HepG2 (cell line): ENCODE results near the gene GLI3. TPM values are rescaled to one million over a fixed set of nuclear protein-coding genes. Genes with fewer than 3 reads are reported as not detected.

ENCODE experiments used
- ATAC-seq: fragments of 200-7000 bp; cut with Tn5 transposase; 3 replicates; pipeline ENCODE4 v1.9.1; 2020; ENCODE audit warnings: mild to moderate bottlenecking, moderate library complexity
- BruUV-seq: library from RNA; stranded (reverse); fragments of 400-500 nt; replicated peaks from 2 replicates; lab custom pipeline; 2021; lab: Mats Ljungman, UMichigan
- CTCF ChIA-PET: fragments of 300-600 bp; formaldehyde crosslinking; extraction: SDS; loops from one replicate; lab custom pipeline; 2021; ENCODE audit warnings: low total read pairs, inconsistent platforms, low intra/inter-chr PET ratio; lab: Yijun Ruan, JAX
- POLR2A ChIA-PET: fragments of 350-600 bp; sonication (Branson Sonifier 250); formaldehyde crosslinking; loops from one replicate; lab custom pipeline; 2020; ENCODE audit warnings: antibody characterized with exemption, inconsistent platforms; lab: Yijun Ruan, JAX
- DNase-seq: peaks from one replicate; pipeline ENCODE4 v3.0.0-alpha.2; 2015; ENCODE audit warnings: low spot score
- FAIRE-seq: peaks from 3 replicates; lab custom pipeline; 2011; peaks lifted over from hg19 to GRCh38; lab: Jason Lieb, UNC
- H2AFZ ChIP-seq: one replicate; pipeline ENCODE4 v1.6.1; 2011; ENCODE audit warnings: low read length, inconsistent platforms
- H3K27ac ChIP-seq: fragments of 300-600 bp; 3 replicates; pipeline ENCODE4 v1.8.0; 2011; ENCODE audit warnings: mixed run types, mild to moderate bottlenecking, mixed read lengths, low read length, inconsistent platforms; ENCODE audit not compliant: insufficient read depth; ENCODE audit errors: extremely low read length
- H3K27me3 ChIP-seq, 2 experiments: fragments of 200-600 bp in 1 of 2; 2 replicates in 1 of 2; 3 replicates in 1 of 2; pipeline versions ENCODE4 v1.6.0 to v1.8.0; 2011; ENCODE audit warnings: low read length in 2 of 2, mild to moderate bottlenecking in 2 of 2, moderate library complexity in 2 of 2, inconsistent platforms in 1 of 2; ENCODE audit not compliant: insufficient read depth in 2 of 2, control insufficient read depth in 1 of 2
- H3K36me3 ChIP-seq, 2 experiments: fragments of 200-600 bp in 1 of 2; replicated peaks in 1 of 2; 2 replicates in 1 of 2; 3 replicates in 1 of 2; pipeline versions ENCODE4 v1.5.1 to v1.8.0; 2011; ENCODE audit warnings: low read length in 2 of 2, inconsistent platforms in 1 of 2; ENCODE audit not compliant: insufficient read depth in 2 of 2, control insufficient read depth in 1 of 2
- H3K4me1 ChIP-seq: 2 replicates; pipeline ENCODE4 v1.5.1; 2012; ENCODE audit warnings: low read length, inconsistent platforms; ENCODE audit not compliant: insufficient read depth
- H3K4me2 ChIP-seq: 2 replicates; pipeline ENCODE4 v1.6.0; 2011; ENCODE audit warnings: low read depth, low read length, inconsistent platforms
- H3K4me3 ChIP-seq, 3 experiments: fragments of 200-600 bp in 1 of 3; sonication (generic), shearing (Covaris generic) in 1 of 3; replicated peaks in 1 of 3; 2 replicates each; pipeline ENCODE4 v1.5.1; 2011 to 2016; ENCODE audit warnings: low read length in 3 of 3, inconsistent platforms in 2 of 3, low read depth in 2 of 3, mild to moderate bottlenecking in 2 of 3, control low read depth in 1 of 3, mixed read lengths in 1 of 3; ENCODE audit not compliant: insufficient read depth in 1 of 3
- H3K79me2 ChIP-seq: one replicate; pipeline ENCODE4 v1.6.1; 2011; ENCODE audit warnings: low read length, inconsistent platforms; ENCODE audit not compliant: insufficient read depth
- H3K9ac ChIP-seq: 2 replicates; pipeline ENCODE4 v1.6.0; 2011; ENCODE audit warnings: mild to moderate bottlenecking, low read depth, low read length, inconsistent platforms; ENCODE audit not compliant: insufficient read depth
- H3K9me3 ChIP-seq: 2 replicates; pipeline ENCODE4 v1.5.1; 2012; ENCODE audit warnings: mild to moderate bottlenecking, low read length
- H4K20me1 ChIP-seq: 2 replicates; pipeline ENCODE4 v1.6.0; 2011; ENCODE audit warnings: inconsistent platforms, mild to moderate bottlenecking, low read length, moderate library complexity; ENCODE audit not compliant: insufficient read depth
- AHR ChIP-seq: IDR thresholded peaks from 2 replicates; pipeline ENCODE4 v1.6.1; 2018; ENCODE audit warnings: missing genetic modification reagents, missing compliant biosample characterization
- BRD4 ChIP-seq: sonication (generic); formaldehyde crosslinking; IDR thresholded peaks from 2 replicates; pipeline ENCODE4 v1.4.0; 2020; ENCODE audit warnings: missing genetic modification reagents
- NAIF1 ChIP-seq: sonication (generic); formaldehyde crosslinking; IDR thresholded peaks from 2 replicates; pipeline ENCODE4 v1.5.0; 2020; ENCODE audit warnings: mild to moderate bottlenecking, missing genetic modification reagents, borderline replicate concordance
- NFYC ChIP-seq: IDR thresholded peaks from 2 replicates; pipeline ENCODE4 v1.6.1; 2016; ENCODE audit warnings: missing genetic modification reagents, missing compliant biosample characterization
- PHF21A ChIP-seq: sonication (generic); formaldehyde crosslinking; IDR thresholded peaks from 2 replicates; pipeline ENCODE4 v1.5.0; 2020; ENCODE audit warnings: mild to moderate bottlenecking, missing genetic modification reagents
- RARA ChIP-seq: IDR thresholded peaks from 2 replicates; pipeline ENCODE4 v1.6.1; 2016; ENCODE audit warnings: missing genetic modification reagents, missing compliant biosample characterization
- RFX1 ChIP-seq: fragments of 450-650 bp; IDR thresholded peaks from 2 replicates; pipeline ENCODE4 v1.6.1; 2017
- RFX5 ChIP-seq: IDR thresholded peaks from 2 replicates; pipeline ENCODE4 v1.6.1; 2011; ENCODE audit warnings: low read depth, low read length, improper control_type of control experiment
- RNF2 ChIP-seq: fragments of 450-650 bp; conservative IDR thresholded peaks from 2 replicates; pipeline ENCODE4 v1.6.1; 2016; ENCODE audit warnings: low read depth
- ZBTB3 ChIP-seq: sonication (generic); formaldehyde crosslinking; IDR thresholded peaks from 2 replicates; pipeline ENCODE4 v1.4.0; 2020; ENCODE audit warnings: low read depth, mild to moderate bottlenecking, moderate library complexity, missing genetic modification reagents, borderline replicate concordance
- ZFP36L2 ChIP-seq: sonication (generic); formaldehyde crosslinking; IDR thresholded peaks from 2 replicates; pipeline ENCODE4 v1.4.0; 2020; ENCODE audit warnings: missing genetic modification reagents
- ZKSCAN8 ChIP-seq: IDR thresholded peaks from 2 replicates; pipeline ENCODE4 v1.6.1; 2016; ENCODE audit warnings: borderline replicate concordance, missing genetic modification reagents, missing compliant biosample characterization
- ZSCAN12 ChIP-seq: sonication (generic); formaldehyde crosslinking; IDR thresholded peaks from 2 replicates; pipeline ENCODE4 v1.9.0; 2021; ENCODE audit warnings: mild to moderate bottlenecking, missing genetic modification reagents
- WGBS: methylation state at CpG from one replicate; pipeline ENCODE4 v1.1.6; 2017; ENCODE audit warnings: low lambda C conversion rate; 5-methylcytosine and 5-hydroxymethylcytosine counted together
- in situ Hi-C: cut with HindIII; loops from 2 replicates; pipeline ENCODE4 v1.10.0; 2017; ENCODE audit warnings: low pct_unique_long_range_greater_than_20kb; ENCODE audit not compliant: extremely low pct_ligation_motif_present
- intact Hi-C: fragments of 100-400 bp; cut with micrococcal nuclease; formaldehyde crosslinking; loops from one replicate; pipeline ENCODE4 v1.10.0; 2022; ENCODE audit not compliant: unreplicated experiment
- polyA plus RNA-seq, 8 experiments: library from polyadenylated mRNA; depleted of rRNA in 3 of 8; stranded (reverse) in 7 of 8; unstranded in 1 of 8; fragments of >200 nt; fragmentation: Illumina TruSeq in 4 of 8; extraction: Trizol in 4 of 8; gene quantifications; 2 replicates each; pipeline versions ENCODE4 v1.2.1 to v1.2.3, GENCODE V29; 2011 to 2016; ENCODE audit warnings: low read depth in 4 of 8, missing spikeins in 1 of 8, mixed read lengths in 1 of 8; ENCODE audit not compliant: insufficient read depth in 1 of 8
- total RNA-seq, 5 experiments: library from RNA; depleted of rRNA; stranded (reverse); fragments of >200 nt; fragmentation: Illumina TruSeq; extraction: Trizol; gene quantifications; 2 replicates each; pipeline ENCODE4 v1.2.3, GENCODE V29; 2016; ENCODE audit warnings: low read depth in 1 of 5

GLI3 gene
- total and polyA plus RNA-seq, 2 of the 13 experiments (the other 11 are each of a cell fraction or from before 2014, with no cell fraction given), result not detected

GRCh38 chr7:41912851-41913567 lies 324.0 kb downstream of the GLI3 start:
- no peak overlapping the region for H3K4me2 ChIP-seq
- ChIA-PET CTCF (no interaction called here), POLR2A (no interaction called here)
- BruUV-seq, result no TSS peak
- no peak overlapping the region for H3K9ac ChIP-seq
- no peaks in the 10 kb centered on the region for H3K9me3 ChIP-seq
- H3K27ac ChIP-seq, result no peak overlapping the region
- ATAC-seq (no peak), FAIRE-seq (no peak), DNase-seq (no peak)
- H3K36me3 ChIP-seq, result no peaks in the 10 kb centered on the region
- H3K27me3 ChIP-seq, result 0 out of 5 replicates have a peak, but pooled peaks cover 0 to 2% of the 10 kb centered on the region in 2 experiments
- in situ Hi-C loops (no loop called here), intact Hi-C loops (no loop called here)
- H2AFZ ChIP-seq, result no peak overlapping the region
- H4K20me1 ChIP-seq, result no peaks in the 10 kb centered on the region
- no peaks in the 10 kb centered on the region for H3K79me2 ChIP-seq
- no peak overlapping the region for H3K4me3 ChIP-seq
- WGBS, result under 1% methylated on average over 6 of the region's 6 CpGs
- no peaks in the 10 kb centered on the region for H3K4me1 ChIP-seq
- TF ChIP-seq PHF21A (no peak), ZSCAN12 (CRISPR knock-in tag) (no peak), NAIF1 (no peak), RNF2 (no peak), RARA (CRISPR knock-in tag) (no peak), ZFP36L2 (CRISPR knock-in tag) (no peak), RFX5 (no peak), AHR (CRISPR knock-in tag) (no peak), ZKSCAN8 (no peak), RFX1 (no peak), BRD4 (CRISPR knock-in tag) (no peak), NFYC (no peak), ZBTB3 (CRISPR knock-in tag) (no peak)
- TF ChIP-seq, all 625 proteins: peak for 0
